Keratinocyte (primary cell): ENCODE results near the gene SLC22A1. TPM values are rescaled to one million over a fixed set of nuclear protein-coding genes. Genes with fewer than 3 reads are reported as not detected.

ENCODE experiments used
- DNase-seq: peaks from one replicate; pipeline ENCODE4 v3.0.0-alpha.2; 2011; ENCODE audit warnings: low read depth, missing footprints, low spot score
- FAIRE-seq: peaks from 2 replicates; lab custom pipeline; 2011; peaks lifted over from hg19 to GRCh38; lab: Jason Lieb, UNC
- H2AFZ ChIP-seq: 2 replicates; pipeline ENCODE4 v1.6.0; 2012; ENCODE audit warnings: low read length, control low read depth, inconsistent platforms; ENCODE audit not compliant: control insufficient read depth
- H3K27ac ChIP-seq: 2 replicates; pipeline ENCODE4 v1.5.1; 2011; ENCODE audit warnings: low read length; ENCODE audit not compliant: control insufficient read depth, insufficient read depth
- H3K27me3 ChIP-seq: 3 replicates; pipeline ENCODE4 v1.6.0; 2011; ENCODE audit warnings: low read length; ENCODE audit not compliant: control insufficient read depth, insufficient read depth; ENCODE audit errors: extremely low read depth
- H3K36me3 ChIP-seq, 2 experiments: 2 replicates in 1 of 2; 3 replicates in 1 of 2; pipeline ENCODE4 v1.5.1; 2011; ENCODE audit warnings: low read length in 2 of 2, mild to moderate bottlenecking in 1 of 2; ENCODE audit not compliant: control insufficient read depth in 2 of 2, insufficient read depth in 2 of 2; ENCODE audit errors: extremely low read depth in 1 of 2
- H3K4me1 ChIP-seq: 3 replicates; pipeline ENCODE4 v1.5.1; 2011; ENCODE audit warnings: low read length; ENCODE audit not compliant: control insufficient read depth, insufficient read depth; ENCODE audit errors: extremely low read depth
- H3K4me2 ChIP-seq: 3 replicates; pipeline ENCODE4 v1.6.0; 2011; ENCODE audit warnings: low read depth, low read length; ENCODE audit not compliant: control insufficient read depth, insufficient read depth; ENCODE audit errors: extremely low read depth
- H3K4me3 ChIP-seq, 3 experiments: fragments of 200-600 bp in 1 of 3; sonication (generic) in 1 of 3; 2 replicates in 2 of 3; 3 replicates in 1 of 3; pipeline ENCODE4 v1.5.1; 2011 to 2016; ENCODE audit warnings: low read length in 3 of 3, mild to moderate bottlenecking in 3 of 3, control low read depth in 2 of 3, inconsistent platforms in 1 of 3, low read depth in 1 of 3, mixed read lengths in 1 of 3, mixed run types in 1 of 3, moderate library complexity in 1 of 3; ENCODE audit not compliant: control insufficient read depth in 2 of 3, insufficient read depth in 2 of 3; ENCODE audit errors: extremely low read depth in 1 of 3
- H3K79me2 ChIP-seq: 2 replicates; pipeline ENCODE4 v1.6.0; 2012; ENCODE audit warnings: low read length; ENCODE audit not compliant: control insufficient read depth, insufficient read depth
- H3K9ac ChIP-seq: 3 replicates; pipeline ENCODE4 v1.6.0; 2011; ENCODE audit warnings: low read length; ENCODE audit not compliant: control insufficient read depth, insufficient read depth; ENCODE audit errors: extremely low read depth
- H3K9me1 ChIP-seq: 3 replicates; pipeline ENCODE4 v1.6.0; 2011; ENCODE audit warnings: low read length; ENCODE audit not compliant: control insufficient read depth, insufficient read depth; ENCODE audit errors: extremely low read depth
- H3K9me3 ChIP-seq: 2 replicates; pipeline ENCODE4 v1.5.1; 2012; ENCODE audit warnings: low read depth, low read length; ENCODE audit not compliant: control insufficient read depth
- H4K20me1 ChIP-seq: 3 replicates; pipeline ENCODE4 v1.6.0; 2011; ENCODE audit warnings: low read length; ENCODE audit not compliant: control insufficient read depth, insufficient read depth; ENCODE audit errors: extremely low read depth
- CTCF ChIP-seq, 3 experiments: IDR thresholded peaks in 1 of 3; conservative IDR thresholded peaks in 1 of 3; optimal IDR thresholded peaks in 1 of 3; 2 replicates in 2 of 3; 3 replicates in 1 of 3; pipeline versions ENCODE3 to v1.5.1; 2011; ENCODE audit warnings: low read length in 3 of 3, mild to moderate bottlenecking in 3 of 3, moderate library complexity in 2 of 3, control low read depth in 1 of 3, inconsistent platforms in 1 of 3; ENCODE audit not compliant: insufficient read depth in 2 of 3; ENCODE audit errors: extremely low read depth in 1 of 3
- EZH2 ChIP-seq: IDR thresholded peaks from one replicate; pipeline ENCODE4 v1.6.1; 2012; ENCODE audit warnings: inconsistent platforms, mild to moderate bottlenecking, low read length, moderate library complexity
- dilution Hi-C: fragments of 300-500 bp; cut with MboI; formaldehyde crosslinking; loops from one replicate; pipeline ENCODE4 v1.7.0; 2020; ENCODE audit warnings: low sequenced_read_pairs; ENCODE audit not compliant: extremely low pct_ligation_motif_present
- polyA plus RNA-seq, 5 experiments: library from polyadenylated mRNA; depleted of rRNA in 3 of 5; stranded (reverse) in 3 of 5; stranded (forward) in 1 of 5; unstranded in 1 of 5; fragments of >200 nt; gene quantifications; 1 replicate in 1 of 5; 2 replicates in 3 of 5; 3 replicates in 1 of 5; pipeline versions ENCODE4 v1.2.1 to v1.2.3, GENCODE V29; 2011 to 2012; ENCODE audit warnings: missing spikeins in 2 of 5, low read depth in 1 of 5, low replicate concordance in 1 of 5

SLC22A1 gene
- polyA plus RNA-seq, 1 donor (not counting 4 experiments of a cell fraction or from before 2014, with no cell fraction given) = 0.76 TPM

GRCh38 chr6:160162030-160162566, 40.5 kb downstream of the SLC22A1 start:
- H3K4me2 ChIP-seq = no peak overlapping the region
- no peaks in the 10 kb centered on the region for H3K9me3 ChIP-seq
- H3K36me3 ChIP-seq = peaks cover 0 to 3% of the 10 kb centered on the region in 2 experiments
- no peaks in the 10 kb centered on the region for H3K9me1 ChIP-seq
- H2AFZ ChIP-seq = peak overlapping the region; percentile 5
- TF ChIP-seq EZH2 (no peak), CTCF (optimal IDR thresholded peaks at IDR 0.05 in 1 of 3, IDR thresholded peaks at IDR 0.05 in 1 of 3, conservative IDR thresholded peaks at IDR 0.05 in 1 of 3; ENCODE audit: extremely low read depth in 1 of 3, insufficient read depth in 2 of 3, low read length in 3 of 3) (no peak)
- no peaks in the 10 kb centered on the region for H3K27me3 ChIP-seq
- DNase-seq (no peak), FAIRE-seq (no peak)
- no peak overlapping the region for H3K9ac ChIP-seq
- H4K20me1 ChIP-seq = no peaks in the 10 kb centered on the region
- H3K4me3 ChIP-seq = no peak overlapping the region
- H3K4me1 ChIP-seq = no peaks in the 10 kb centered on the region
- H3K27ac ChIP-seq = no peak overlapping the region
- no peaks in the 10 kb centered on the region for H3K79me2 ChIP-seq
- dilution Hi-C loops = no loop called here

- Histone ChIP-seq H3K4me3 (no peak overlapping the region), H2AFZ (no peak overlapping the region), H3K9ac (no peak overlapping the region), H3K27ac (no peak overlapping the region), H3K9me1 (no peaks in the 10 kb centered on the region), H3K79me2 (no peaks in the 10 kb centered on the region), H3K27me3 (no peaks in the 10 kb centered on the region), H3K4me1 (no peaks in the 10 kb centered on the region), H3K9me3 (no peaks in the 10 kb centered on the region), H3K36me3 (peaks cover 0 to 3% of the 10 kb centered on the region in 2 experiments), H4K20me1 (no peaks in the 10 kb centered on the region), H3K4me2 (no peak overlapping the region)
- TF ChIP-seq CTCF (optimal IDR thresholded peaks at IDR 0.05 in 1 of 3, IDR thresholded peaks at IDR 0.05 in 1 of 3, conservative IDR thresholded peaks at IDR 0.05 in 1 of 3; ENCODE audit: extremely low read depth in 1 of 3, insufficient read depth in 2 of 3, low read length in 3 of 3) (no peak), EZH2 (no peak)
- no peak for FAIRE-seq
- dilution Hi-C loops = no loop called here
- DNase-seq = no peak
Measured at GRCh38 chr6:160163425-160163824, 41.8 kb downstream of the SLC22A1 start.
